Heart left ventricle (tissue), 16 donors: ENCODE data around the gene C21orf91. TPM values are rescaled to one million over a fixed set of nuclear protein-coding genes. Genes with fewer than 3 reads are reported as not detected.

ENCODE experiments used
- ATAC-seq, 4 donors: fragments of 200-7000 bp; cut with Tn5 transposase; one replicate each; pipeline ENCODE4 v1.9.1; 2020 to 2022; ENCODE audit warnings: moderate library complexity in 4 of 4, mild to moderate bottlenecking in 3 of 4, moderate number of reproducible peaks in 1 of 4
- DNase-seq, 5 donors: peaks; one replicate each; pipeline ENCODE4 v3.0.0-alpha.2; 2020
- H3K27ac ChIP-seq, 12 donors: fragments of 200-600 bp; sonication (generic) in 4 of 12; one replicate each; pipeline versions ENCODE4 v1.5.0 to v1.8.0; 2016 to 2022; ENCODE audit warnings: mild to moderate bottlenecking in 2 of 12
- H3K27me3 ChIP-seq, 9 donors: fragments of 200-600 bp; sonication (generic) in 2 of 9; one replicate each; pipeline versions ENCODE4 v1.5.1 to v1.8.0; 2016 to 2022; ENCODE audit warnings: mild to moderate bottlenecking in 3 of 9
- H3K36me3 ChIP-seq, 9 donors: fragments of 200-600 bp; sonication (generic) in 2 of 9; one replicate each; pipeline versions ENCODE4 v1.5.0 to v1.8.0; 2018 to 2022; ENCODE audit warnings: mild to moderate bottlenecking in 2 of 9
- H3K4me1 ChIP-seq, 12 donors: fragments of 200-600 bp; sonication (generic) in 4 of 12; one replicate each; pipeline versions ENCODE4 v1.5.0 to v1.8.0; 2016 to 2022; ENCODE audit warnings: mild to moderate bottlenecking in 3 of 12
- H3K4me3 ChIP-seq, 12 donors: fragments of 200-600 bp; sonication (generic) in 4 of 12; one replicate each; pipeline versions ENCODE4 v1.5.0 to v1.8.0; 2017 to 2022; ENCODE audit warnings: mild to moderate bottlenecking in 9 of 12, moderate library complexity in 4 of 12
- H3K9me3 ChIP-seq, 12 donors: fragments of 200-600 bp; sonication (generic) in 4 of 12; one replicate each; pipeline versions ENCODE4 v1.5.0 to v1.8.0; 2016 to 2022; ENCODE audit warnings: mild to moderate bottlenecking in 1 of 12
- POLR2A ChIP-seq, 2 donors: fragments of 450-650 bp; IDR thresholded peaks; one replicate each; pipeline ENCODE4 v1.6.1; 2017; ENCODE audit warnings: antibody characterized with exemption in 2 of 2, mild to moderate bottlenecking in 2 of 2, moderate library complexity in 2 of 2
- WGBS, 4 donors: extraction: QIAGEN DNeasy Blood & Tissue Kit in 2 of 4; methylation state at CpG; one replicate each; pipeline versions ENCODE4 v1.1.5 to v1.1.7; 2013 to 2018; 5-methylcytosine and 5-hydroxymethylcytosine counted together
- intact Hi-C, 10 donors: fragments of 100-400 bp; cut with DNase I; formaldehyde crosslinking; loops; one replicate each; pipeline versions ENCODE4 v1.11.1 to v1.14.2; 2022
- polyA plus RNA-seq, 2 donors: library from polyadenylated mRNA; stranded (reverse); fragments of 200-250 nt; gene quantifications; one replicate each; pipeline ENCODE4 v1.2.3, GENCODE V29; 2013
- total RNA-seq, 9 donors: library from RNA; depleted of rRNA in 2 of 9; stranded (reverse); fragments of >200 nt in 2 of 9; fragmentation: NEBNext Ultra II Directional in 3 of 9; extraction: Animal tissue kit (Norgen Biotek cat#: 25700) in 3 of 9; gene quantifications; one replicate each; pipeline versions ENCODE4 v1.1.0 to v1.2.4, GENCODE V29; 2016 to 2023
- TF ChIP-seq, protein P1 (sequence below), 12 donors: fragments of 200-600 bp; sonication (generic) in 4 of 12; IDR thresholded peaks; one replicate each; pipeline versions ENCODE4 v1.5.0 to v1.8.0; 2018 to 2022; ENCODE audit warnings: antibody characterized with exemption in 12 of 12, mild to moderate bottlenecking in 5 of 12
- donor health status: ischemic (EF 13 %, LVEDD 7.1; RV severe dilation, severe dysfunction).
- donor health status: healthy with polysubstance abuse.
- donor health status: DM: no; HTN: yes; CAD: no.
- donor health status: DM: no; HTN: no; CAD: no.
- donor health status: ischemic (EF 25% LVEDD 6.9; RV normal size, moderate dysfunction).
- donor health status: ischemic (EF 25% LVEDD 5.7; RV mildly dilated, moderate dysfunction).
- donor health status: healthy.
- donor health status: DM: yes; HTN: yes; CAD: no.
- donor health status: ischemic (EF 35%, LVEDD 5.7; RV mildly dilated, moderate dysfunction).
- donor health status: nonischemic (EF 11% LVEDD 7.7; RV severe dilation, severe dysfunction).
- donor health status: DM: yes; HTN: yes; CAD: no.
- donor health status: PGD.
- donor health status: ischemic (EF 29% LVEDD 5.4; RV normal size, mild dysfunction).
- donor health status: nonischemic (EF 23%, LVEDD 6.1; RV moderate dilation, normal function).

C21orf91 gene
- total and polyA plus RNA-seq, 11 donors: 2.2 to 21.2 (median 9.3) TPM

DNA sequence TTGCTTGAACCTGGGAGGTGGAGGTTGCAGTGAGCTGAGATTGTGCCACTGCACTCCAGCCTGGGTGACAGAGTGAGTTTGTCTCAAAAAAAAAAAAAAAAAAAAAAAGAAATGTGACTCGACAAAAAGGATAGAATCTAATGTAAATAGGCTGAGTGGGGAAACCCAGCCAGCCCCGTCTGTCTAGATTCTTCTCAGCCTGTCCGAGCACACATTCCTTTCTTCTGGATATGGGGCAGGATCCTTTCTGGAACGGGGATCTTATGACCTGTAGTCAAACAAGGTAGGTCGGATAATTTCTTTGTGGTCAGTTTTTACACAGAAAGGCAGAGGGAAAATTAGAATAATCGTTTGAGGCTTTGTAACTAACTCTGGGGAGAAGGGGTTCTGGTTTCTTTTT lies 74.1 kb downstream of the C21orf91 start:
- 87 to 90% (median 90%) methylated on average over 6 of the region's 6 CpGs for WGBS, 4 donors
- no peak overlapping the region for H3K27ac ChIP-seq
- H3K9me3 ChIP-seq: peaks cover 0 to 9% (median 0%) of the 10 kb centered on the region in 12 donors
- ATAC-seq (no peak), DNase-seq (no peak)
- no peaks in the 10 kb centered on the region for H3K36me3 ChIP-seq
- H3K4me3 ChIP-seq: no peak overlapping the region
- no peaks in the 10 kb centered on the region for H3K27me3 ChIP-seq
- no peaks in the 10 kb centered on the region for H3K4me1 ChIP-seq
- TF ChIP-seq, protein P1, sequence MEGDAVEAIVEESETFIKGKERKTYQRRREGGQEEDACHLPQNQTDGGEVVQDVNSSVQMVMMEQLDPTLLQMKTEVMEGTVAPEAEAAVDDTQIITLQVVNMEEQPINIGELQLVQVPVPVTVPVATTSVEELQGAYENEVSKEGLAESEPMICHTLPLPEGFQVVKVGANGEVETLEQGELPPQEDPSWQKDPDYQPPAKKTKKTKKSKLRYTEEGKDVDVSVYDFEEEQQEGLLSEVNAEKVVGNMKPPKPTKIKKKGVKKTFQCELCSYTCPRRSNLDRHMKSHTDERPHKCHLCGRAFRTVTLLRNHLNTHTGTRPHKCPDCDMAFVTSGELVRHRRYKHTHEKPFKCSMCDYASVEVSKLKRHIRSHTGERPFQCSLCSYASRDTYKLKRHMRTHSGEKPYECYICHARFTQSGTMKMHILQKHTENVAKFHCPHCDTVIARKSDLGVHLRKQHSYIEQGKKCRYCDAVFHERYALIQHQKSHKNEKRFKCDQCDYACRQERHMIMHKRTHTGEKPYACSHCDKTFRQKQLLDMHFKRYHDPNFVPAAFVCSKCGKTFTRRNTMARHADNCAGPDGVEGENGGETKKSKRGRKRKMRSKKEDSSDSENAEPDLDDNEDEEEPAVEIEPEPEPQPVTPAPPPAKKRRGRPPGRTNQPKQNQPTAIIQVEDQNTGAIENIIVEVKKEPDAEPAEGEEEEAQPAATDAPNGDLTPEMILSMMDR (IDR thresholded peaks at IDR 0.05): no peak
- TF ChIP-seq POLR2A (IDR thresholded peaks at IDR 0.05): no peak
- intact Hi-C loops: no loop called here

DNA sequence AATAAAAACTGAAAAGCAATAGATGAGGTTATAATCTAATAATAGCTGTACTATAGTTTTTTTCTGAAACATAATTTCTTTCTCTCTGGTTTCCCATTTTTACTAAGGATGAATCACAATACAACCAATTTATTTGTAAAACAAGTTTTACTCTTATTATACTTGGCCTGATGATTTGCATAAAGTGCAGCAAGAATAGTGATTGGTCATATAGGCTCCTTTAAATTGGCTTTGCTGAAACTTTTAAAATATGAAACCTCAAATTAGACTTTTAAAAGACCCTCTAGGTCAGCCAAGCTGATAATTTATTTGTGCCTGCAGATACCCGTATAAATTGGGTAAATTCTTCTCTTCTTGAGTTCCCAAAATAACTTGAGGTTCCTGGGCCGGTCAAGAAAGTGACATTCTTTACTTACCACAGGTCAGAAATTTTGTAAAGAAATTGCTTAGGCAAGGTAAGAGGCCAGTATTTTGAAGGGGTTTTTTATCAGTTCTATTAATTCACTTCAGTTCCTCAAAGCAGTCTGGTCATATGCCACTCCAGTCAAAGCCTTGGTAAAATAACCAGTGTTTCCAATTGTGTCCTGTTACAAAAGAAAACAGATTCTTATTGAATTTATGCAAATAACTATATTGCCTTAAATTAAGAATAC lies 76.1 kb downstream of the C21orf91 start:
- TF ChIP-seq POLR2A (IDR thresholded peaks at IDR 0.05): no peak
- TF ChIP-seq, protein P1 (IDR thresholded peaks at IDR 0.05): no peak
- 68 to 91% (median 83%) methylated on average over 2 of the region's 2 CpGs for WGBS, 4 donors
- Histone ChIP-seq H3K4me3 (no peak overlapping the region), H3K27me3 (no peaks in the 10 kb centered on the region), H3K4me1 (peaks cover 0 to 8% (median 0%) of the 10 kb centered on the region in 12 donors), H3K36me3 (no peaks in the 10 kb centered on the region), H3K27ac (no peak overlapping the region), H3K9me3 (peaks cover 0 to 6% (median 0%) of the 10 kb centered on the region in 12 donors)
- DNase-seq (no peak), ATAC-seq (no peak)
- intact Hi-C loops: no loop called here

DNA sequence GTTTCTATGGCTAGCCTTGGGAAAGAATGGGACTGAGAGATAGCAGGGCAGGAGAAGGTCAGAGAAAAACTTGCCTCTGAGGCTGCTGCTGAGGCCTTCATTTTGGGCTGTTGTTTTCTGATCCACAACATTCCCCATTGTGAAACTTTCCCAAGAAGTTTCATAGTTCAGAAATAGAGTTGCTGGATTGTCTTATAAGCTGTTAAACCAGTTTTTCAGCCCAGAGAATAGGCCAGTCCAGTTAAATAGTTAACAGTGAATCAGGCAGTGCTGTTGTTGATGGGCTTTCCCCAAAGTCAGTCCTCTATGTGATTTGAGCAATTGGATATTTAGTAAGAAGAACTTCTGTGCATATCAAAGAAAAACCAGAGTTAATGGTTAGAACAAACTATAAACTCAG lies 77.0 kb downstream of the C21orf91 start:
- intact Hi-C loops: no loop called here
- no peak overlapping the region for H3K27ac ChIP-seq
- ATAC-seq (no peak), DNase-seq (no peak)
- peaks cover 0 to 8% (median 0%) of the 10 kb centered on the region in 12 donors for H3K4me1 ChIP-seq
- no peak for TF ChIP-seq POLR2A (IDR thresholded peaks at IDR 0.05)
- TF ChIP-seq, protein P1 (IDR thresholded peaks at IDR 0.05): no peak
- no peaks in the 10 kb centered on the region for H3K36me3 ChIP-seq
- H3K9me3 ChIP-seq: peaks cover 0 to 6% (median 0%) of the 10 kb centered on the region in 12 donors
- H3K4me3 ChIP-seq: no peak overlapping the region
- no peaks in the 10 kb centered on the region for H3K27me3 ChIP-seq

Other genes with a start within 250 kb of the C21orf91 start
- 10 to 100 TPM in 1 of 9 donors, 1 to 10 TPM in 8; 2.6 to 13.4 (median 6.2) TPM for gene BTG3, start 206.5 kb downstream of the C21orf91 start, total RNA-seq
- gene BTG3, start 206.5 kb downstream of the C21orf91 start, polyA plus RNA-seq: 10 to 100 TPM in 1 of 2 donors, 1 to 10 TPM in 1; 6.4 to 16.1 TPM